ENCODE data around the gene RARG. TPM values are rescaled to one million over a fixed set of nuclear protein-coding genes. Genes with fewer than 3 reads are reported as not detected.

The RARG gene
- total RNA-seq, 1 donor from 2014 or later = 5.5 TPM

- Mint-ChIP-seq H3K27ac (no peak overlapping the region), H3K9me3 (no peaks in the 10 kb centered on the region), H3K4me1 (peaks cover 41% of the 10 kb centered on the region), H3K27me3 (peaks cover 2% of the 10 kb centered on the region), H3K4me3 (no peak overlapping the region), H3K36me3 (ENCODE audit: low read depth) (no peaks in the 10 kb centered on the region)
- ATAC-seq (ENCODE audit: low read depth) = no peak
- ChIA-PET CTCF (interaction anchor here (1.4 kb wide), 1 partner anchor 21 kb away, joined by 3 read pairs; no protein-coding TSS in a partner anchor), POLR2A (interaction anchor here (1.9 kb wide), 1 partner anchor 33 kb away, joined by 5 read pairs; the partner anchor contains the start of gene ESPL1)
- TF ChIP-seq, protein P1, sequence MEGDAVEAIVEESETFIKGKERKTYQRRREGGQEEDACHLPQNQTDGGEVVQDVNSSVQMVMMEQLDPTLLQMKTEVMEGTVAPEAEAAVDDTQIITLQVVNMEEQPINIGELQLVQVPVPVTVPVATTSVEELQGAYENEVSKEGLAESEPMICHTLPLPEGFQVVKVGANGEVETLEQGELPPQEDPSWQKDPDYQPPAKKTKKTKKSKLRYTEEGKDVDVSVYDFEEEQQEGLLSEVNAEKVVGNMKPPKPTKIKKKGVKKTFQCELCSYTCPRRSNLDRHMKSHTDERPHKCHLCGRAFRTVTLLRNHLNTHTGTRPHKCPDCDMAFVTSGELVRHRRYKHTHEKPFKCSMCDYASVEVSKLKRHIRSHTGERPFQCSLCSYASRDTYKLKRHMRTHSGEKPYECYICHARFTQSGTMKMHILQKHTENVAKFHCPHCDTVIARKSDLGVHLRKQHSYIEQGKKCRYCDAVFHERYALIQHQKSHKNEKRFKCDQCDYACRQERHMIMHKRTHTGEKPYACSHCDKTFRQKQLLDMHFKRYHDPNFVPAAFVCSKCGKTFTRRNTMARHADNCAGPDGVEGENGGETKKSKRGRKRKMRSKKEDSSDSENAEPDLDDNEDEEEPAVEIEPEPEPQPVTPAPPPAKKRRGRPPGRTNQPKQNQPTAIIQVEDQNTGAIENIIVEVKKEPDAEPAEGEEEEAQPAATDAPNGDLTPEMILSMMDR (IDR thresholded peaks at IDR 0.05) = no peak
- intact Hi-C loops (cut with micrococcal nuclease) = no loop called here
- no peak for DNase-seq
Measured at GRCh38 chr12:53234271-53234914, 2.4 kb upstream of the RARG start.

GRCh38 chr12:53233671-53234121 is 1.7 kb upstream of the RARG start:
- intact Hi-C loops (cut with micrococcal nuclease) = loop anchor here (2.0 kb wide), 1 partner anchor 23 kb away; no protein-coding TSS in a partner anchor
- ChIA-PET CTCF (interaction anchor here (1.4 kb wide), 1 partner anchor 34 kb away, joined by 4 read pairs; the partner anchor contains the start of gene ESPL1), POLR2A (interaction anchor here (1.9 kb wide), 1 partner anchor 34 kb away, joined by 5 read pairs; the partner anchor contains the start of gene ESPL1)
- Mint-ChIP-seq H3K36me3 (ENCODE audit: low read depth) (no peaks in the 10 kb centered on the region), H3K27me3 (peaks cover 2% of the 10 kb centered on the region), H3K27ac (no peak overlapping the region), H3K4me1 (peaks cover 41% of the 10 kb centered on the region), H3K4me3 (no peak overlapping the region), H3K9me3 (no peaks in the 10 kb centered on the region)
- ATAC-seq (ENCODE audit: low read depth) = no peak
- DNase-seq = no peak
- TF ChIP-seq, protein P1 (IDR thresholded peaks at IDR 0.05) = no peak

DNA sequence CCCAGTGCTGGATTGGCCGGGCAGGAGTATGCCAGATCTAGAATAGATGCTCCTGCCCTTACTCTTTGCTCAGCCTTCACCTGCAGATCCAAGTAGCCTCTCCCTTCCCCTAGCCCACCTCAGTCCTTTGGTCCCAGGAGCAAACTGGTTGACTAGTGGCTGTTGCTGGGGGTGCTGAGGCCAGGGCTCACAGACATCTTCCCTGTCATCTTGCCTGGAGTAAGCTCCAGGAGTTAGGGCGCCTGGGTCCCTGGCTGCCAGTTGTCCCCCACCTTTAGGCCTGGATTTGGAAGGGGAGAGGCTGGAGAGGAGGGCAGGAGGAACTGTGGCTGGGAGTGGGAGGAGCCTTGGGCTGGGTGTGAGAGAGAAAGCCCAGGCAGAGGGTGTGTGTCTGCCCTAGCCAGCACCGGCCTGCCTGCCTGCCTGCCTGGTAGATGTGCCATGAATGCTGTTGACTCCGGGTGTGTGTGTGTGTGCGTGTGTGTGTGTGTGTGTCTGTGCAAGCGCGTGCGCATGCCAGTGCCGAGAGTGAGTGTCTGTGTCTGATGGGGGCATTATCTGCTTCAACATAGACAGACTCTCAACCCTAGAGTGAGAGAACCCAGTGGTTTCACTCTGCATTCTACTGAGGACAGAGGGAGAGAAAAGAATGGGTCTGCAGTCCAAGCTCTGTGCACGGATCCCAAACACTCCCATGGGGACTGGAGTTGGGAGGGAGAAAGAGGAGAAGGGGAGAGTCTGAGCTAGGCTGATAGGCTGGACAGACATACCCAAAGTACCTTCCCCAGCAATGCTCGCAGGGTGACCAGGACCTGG is 845 bp upstream of the RARG start:
- DNase-seq = no peak
- Mint-ChIP-seq H3K36me3 (ENCODE audit: low read depth) (no peaks in the 10 kb centered on the region), H3K4me3 (peak overlapping the region; percentile 81), H3K9me3 (no peaks in the 10 kb centered on the region), H3K4me1 (peaks cover 41% of the 10 kb centered on the region), H3K27me3 (peaks cover 2% of the 10 kb centered on the region), H3K27ac (no peak overlapping the region)
- intact Hi-C loops (cut with micrococcal nuclease) = loop anchor here (1.0 to 2.0 kb wide), 2 partner anchors 12 to 24 kb away; no protein-coding TSS in a partner anchor
- POLR2A ChIA-PET = interaction anchor here (1.9 kb wide), 1 partner anchor 35 kb away, joined by 5 read pairs; the partner anchor contains the start of gene ESPL1
- peak; percentile 32 for ATAC-seq (ENCODE audit: low read depth)
- CTCF ChIA-PET = interaction anchor here (1.4 kb wide), 1 partner anchor 35 kb away, joined by 4 read pairs; the partner anchor contains the start of gene ESPL1
- TF ChIP-seq, protein P1 (IDR thresholded peaks at IDR 0.05) = no peak

DNA sequence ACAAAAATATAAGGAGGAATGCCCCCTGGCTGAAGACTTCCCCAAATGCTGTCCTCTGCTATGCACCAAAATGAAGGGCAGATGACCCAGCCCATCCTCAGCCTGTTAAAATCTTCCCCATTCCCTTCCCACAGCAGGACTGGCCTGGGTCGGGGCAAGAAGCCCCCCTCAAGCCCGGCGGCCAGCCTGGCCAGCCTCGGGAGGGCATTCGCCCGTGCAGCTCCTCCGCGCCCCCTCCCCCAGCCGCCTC is 413 bp downstream of the RARG start:
- Mint-ChIP-seq H3K36me3 (ENCODE audit: low read depth) (no peaks in the 10 kb centered on the region), H3K27ac (no peak overlapping the region), H3K4me3 (peak overlapping the region; percentile 57), H3K9me3 (no peaks in the 10 kb centered on the region), H3K4me1 (peaks cover 31% of the 10 kb centered on the region), H3K27me3 (peaks cover 2% of the 10 kb centered on the region)
- CTCF ChIA-PET = interaction anchor here (0.6 kb wide), 1 partner anchor 83 kb away, joined by 5 read pairs; no protein-coding TSS in a partner anchor
- DNase-seq (no peak), ATAC-seq (ENCODE audit: low read depth) (no peak)
- POLR2A ChIA-PET = interaction anchor here (1.4 kb wide), 1 partner anchor 11 kb away, joined by 6 read pairs; no protein-coding TSS in a partner anchor
- intact Hi-C loops (cut with micrococcal nuclease) = no loop called here
- TF ChIP-seq, protein P1 (IDR thresholded peaks at IDR 0.05) = no peak

Data from activated B cell treated with CpG ODN at 0.5 μM for 24 hours (primary cell).